GM12801 (cell line): ENCODE results near the gene TAL2.

Experiments
- CTCF ChIP-seq: IDR thresholded peaks from one replicate; pipeline ENCODE4 v1.5.1; 2011; ENCODE audit warnings: control low read depth; ENCODE audit not compliant: insufficient read length; ENCODE audit errors: extremely low read depth

The TAL2 gene

GRCh38 chr9:105698348-105698870 is 36.2 kb downstream of the TAL2 start:
- TF ChIP-seq CTCF: no peak

- no peak for TF ChIP-seq CTCF
These were observed 38.4 kb downstream of the TAL2 start for GRCh38 chr9:105700668-105701067.

GRCh38 chr9:105701145-105701544 is 38.9 kb downstream of the TAL2 start:
- TF ChIP-seq CTCF: no peak

GRCh38 chr9:105702207-105702606 is 40.0 kb downstream of the TAL2 start:
- no peak for TF ChIP-seq CTCF

GRCh38 chr9:105706156-105706555 is 43.9 kb downstream of the TAL2 start:
- TF ChIP-seq CTCF: no peak

GRCh38 chr9:105708405-105708804 is 46.1 kb downstream of the TAL2 start:
- no peak for TF ChIP-seq CTCF

GRCh38 chr9:105710638-105711037 is 48.4 kb downstream of the TAL2 start:
- no peak for TF ChIP-seq CTCF

GRCh38 chr9:105711867-105712266 is 49.6 kb downstream of the TAL2 start:
- no peak for TF ChIP-seq CTCF
